Measurements from ENCODE around the gene GAB1.

Gene GAB1

GRCh38 chr4:143417679-143418403 is 81.2 kb downstream of the GAB1 start:
- no peak for ATAC-seq
- DNase-seq, result peak; percentile 16

GRCh38 chr4:143420227-143420626 is 83.6 kb downstream of the GAB1 start:
- DNase-seq, result no peak
- no peak for ATAC-seq

- DNase-seq (no peak), ATAC-seq (no peak)
These were observed 84.9 kb downstream of the GAB1 start for GRCh38 chr4:143421609-143422008.

- ATAC-seq (no peak), DNase-seq (no peak)
These were observed 87.6 kb downstream of the GAB1 start for GRCh38 chr4:143424276-143424675.

GRCh38 chr4:143431526-143432257 is 95.0 kb downstream of the GAB1 start:
- DNase-seq (no peak), ATAC-seq (no peak)

- DNase-seq (no peak), ATAC-seq (no peak)
These were observed 95.5 kb downstream of the GAB1 start for GRCh38 chr4:143432258-143432591.

GRCh38 chr4:143433231-143433630 is 96.6 kb downstream of the GAB1 start:
- ATAC-seq, result no peak
- no peak for DNase-seq

- no peak for DNase-seq
- ATAC-seq, result no peak
These were observed 99.3 kb downstream of the GAB1 start for GRCh38 chr4:143435955-143436354.

- no peak for ATAC-seq
- DNase-seq, result no peak
These were observed 100.8 kb downstream of the GAB1 start for GRCh38 chr4:143437476-143437875.

GRCh38 chr4:143437937-143438336 is 101.3 kb downstream of the GAB1 start:
- ATAC-seq, result no peak
- no peak for DNase-seq

- no peak for ATAC-seq
- no peak for DNase-seq
These were observed 102.0 kb downstream of the GAB1 start for GRCh38 chr4:143438710-143439109.

- ATAC-seq, result no peak
These were observed 104.4 kb downstream of the GAB1 start for GRCh38 chr4:143441109-143441508.

GRCh38 chr4:143441678-143442077 is 105.0 kb downstream of the GAB1 start:
- no peak for ATAC-seq
- no peak for DNase-seq

More at GRCh38 chr4:143441109-143441508, 104.4 kb downstream of the GAB1 start:
- no peak for DNase-seq

- DNase-seq, result no peak
- ATAC-seq, result no peak
These were observed 107.1 kb downstream of the GAB1 start for GRCh38 chr4:143443728-143444127.

GRCh38 chr4:143451186-143451585 is 114.5 kb downstream of the GAB1 start:
- DNase-seq (no peak), ATAC-seq (no peak)

- DNase-seq, result no peak
- no peak for ATAC-seq
These were observed 118.5 kb downstream of the GAB1 start for GRCh38 chr4:143455211-143455610.

GRCh38 chr4:143458966-143459365 is 122.3 kb downstream of the GAB1 start:
- ATAC-seq, result no peak
- DNase-seq, result no peak

- ATAC-seq, result no peak
- DNase-seq, result no peak
These were observed 136.9 kb downstream of the GAB1 start for GRCh38 chr4:143473334-143474126.

- ATAC-seq, result no peak
These were observed 140.8 kb downstream of the GAB1 start for GRCh38 chr4:143477487-143477886.

GRCh38 chr4:143481361-143481760 is 144.7 kb downstream of the GAB1 start:
- DNase-seq, result no peak
- ATAC-seq, result no peak

More at GRCh38 chr4:143477487-143477886, 140.8 kb downstream of the GAB1 start:
- no peak for DNase-seq

GRCh38 chr4:143482840-143483239 is 146.2 kb downstream of the GAB1 start:
- DNase-seq (peak; percentile 5), ATAC-seq (no peak)

GRCh38 chr4:143486314-143486713 is 149.6 kb downstream of the GAB1 start:
- DNase-seq, result no peak
- no peak for ATAC-seq

GRCh38 chr4:143488687-143489086 is 152.0 kb downstream of the GAB1 start:
- ATAC-seq, result no peak

More at GRCh38 chr4:143488687-143489086, 152.0 kb downstream of the GAB1 start:
- no peak for DNase-seq
